GM12892 (cell line): ENCODE results near the gene UVSSA.
"Not testable (repeated sequence)": the region's sequence is repeated elsewhere in the genome, so short reads cannot be mapped to it uniquely, and the experiment has no call there.

ENCODE experiments used
- POLR2A ChIP-seq: IDR thresholded peaks from 2 replicates; pipeline ENCODE4 v1.6.1; 2011; ENCODE audit warnings: low read depth, low read length, control low read depth
- POLR2AphosphoS5 ChIP-seq: IDR thresholded peaks from 2 replicates; pipeline ENCODE4 v1.6.1; 2011; ENCODE audit warnings: low read depth, low read length, control low read depth

DNA sequence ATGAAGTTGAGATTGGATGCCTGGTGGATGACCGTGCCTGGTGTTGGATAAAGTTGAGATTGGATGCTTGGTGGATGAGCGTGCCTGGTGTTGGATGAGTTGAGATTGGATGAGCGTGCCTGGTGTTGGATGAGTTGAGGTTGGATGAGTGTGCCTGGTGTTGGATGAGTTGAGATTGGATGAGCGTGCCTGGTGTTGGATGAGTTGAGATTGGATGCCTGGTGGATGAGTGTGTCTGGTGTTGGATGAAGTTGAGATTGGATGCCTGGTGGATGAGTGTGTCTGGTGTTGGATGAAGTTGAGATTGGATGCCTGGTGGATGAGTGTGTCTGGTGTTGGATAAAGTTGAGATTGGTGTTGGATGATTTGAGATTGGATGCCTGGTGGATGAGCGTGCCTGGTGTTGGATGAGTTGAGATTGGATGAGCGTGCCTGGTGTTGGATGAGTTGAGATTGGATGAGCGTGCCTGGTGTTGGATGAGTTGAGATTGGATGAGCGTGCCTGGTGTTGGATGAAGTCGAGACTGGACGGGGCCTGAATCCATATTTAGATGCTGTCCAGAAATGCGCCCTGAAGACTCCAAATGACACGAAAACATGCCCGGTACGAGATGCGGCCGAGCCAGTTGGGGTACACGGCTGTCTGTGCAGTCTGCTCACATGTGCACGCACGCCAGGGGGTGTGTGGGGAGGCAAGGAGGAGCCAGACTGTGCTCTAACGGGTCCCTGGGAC is 22.4 kb upstream of the UVSSA start:
- TF ChIP-seq POLR2A, POLR2AphosphoS5: not testable (repeated sequence)
